Testis (tissue), 2 donors: ENCODE measurements around the gene ATP6V1G3.

Experiments
- CTCF ChIP-seq, 3 experiments: fragments of 450-650 bp in 2 of 3; fragments of 200-600 bp in 1 of 3; sonication (generic) in 1 of 3; IDR thresholded peaks; one replicate each; pipeline ENCODE4 v1.5.1; 2016 to 2019; ENCODE audit warnings: antibody characterized with exemption in 3 of 3, mild to moderate bottlenecking in 2 of 3, moderate library complexity in 1 of 3
- POLR2A ChIP-seq: fragments of 450-650 bp; IDR thresholded peaks from one replicate; pipeline ENCODE4 v1.6.1; 2017; ENCODE audit warnings: antibody characterized with exemption, mild to moderate bottlenecking, moderate library complexity

GRCh38 chr1:198481661-198482060 is 58.8 kb downstream of the ATP6V1G3 start:
- TF ChIP-seq CTCF (IDR thresholded peaks at IDR 0.05) (no peak), POLR2A (no peak)
